GM12878 (cell line): ENCODE results near the gene TACSTD2. TPM values are rescaled to one million over a fixed set of nuclear protein-coding genes. Genes with fewer than 3 reads are reported as not detected.

Experiments
- ATAC-seq: fragments of 200-7000 bp; cut with Tn5 transposase; 3 replicates; pipeline ENCODE4 v1.9.1; 2020; ENCODE audit warnings: mild to moderate bottlenecking, moderate library complexity
- BruUV-seq: library from RNA; stranded (reverse); fragments of 400-500 nt; replicated peaks from 2 replicates; lab custom pipeline; 2021; lab: Mats Ljungman, UMichigan
- CTCF ChIA-PET: fragments of 300-600 bp; sonication (Branson Sonifier 250); formaldehyde crosslinking; extraction: SDS; loops from one replicate; lab custom pipeline; 2021; ENCODE audit warnings: inconsistent platforms; lab: Yijun Ruan, JAX
- POLR2A ChIA-PET: fragments of 350-600 bp; formaldehyde crosslinking; extraction: SDS; loops from one replicate; lab custom pipeline; 2021; ENCODE audit warnings: inconsistent platforms; lab: Charles Lee
- RAD21 ChIA-PET: fragments of 300-600 bp; sonication (Branson Sonifier 250); formaldehyde crosslinking; loops from one replicate; lab custom pipeline; 2023; ENCODE audit warnings: antibody characterized with exemption; ENCODE audit not compliant: unreplicated experiment; lab: Charles Lee
- SMC1A ChIA-PET: fragments of 300-600 bp; sonication (Branson Sonifier 250); formaldehyde crosslinking; loops from one replicate; lab custom pipeline; 2023; ENCODE audit not compliant: unreplicated experiment, uncharacterized antibody; lab: Charles Lee
- DNase-seq: peaks from one replicate; pipeline ENCODE4 v3.0.0-alpha.2; 2011; ENCODE audit warnings: low read depth, low spot score
- FAIRE-seq: peaks from 3 replicates; lab custom pipeline; 2011; peaks lifted over from hg19 to GRCh38; lab: Jason Lieb, UNC
- H2AFZ ChIP-seq: 2 replicates; pipeline ENCODE4 v1.6.0; 2011; ENCODE audit warnings: low read depth, low read length, control low read depth; ENCODE audit not compliant: control insufficient read depth
- H3K27ac ChIP-seq: 2 replicates; pipeline ENCODE4 v1.5.1; 2011; ENCODE audit warnings: control low read depth; ENCODE audit not compliant: control insufficient read depth, insufficient read depth
- H3K27me3 ChIP-seq, 2 experiments: replicated peaks in 1 of 2; 2 replicates each; pipeline versions ENCODE4 v1.6.0 to v1.6.1; 2011; ENCODE audit warnings: low read length in 1 of 2; ENCODE audit not compliant: control insufficient read depth in 2 of 2, insufficient read depth in 2 of 2
- H3K36me3 ChIP-seq, 2 experiments: 2 replicates each; pipeline ENCODE4 v1.5.1; 2011; ENCODE audit warnings: low read length in 1 of 2; ENCODE audit not compliant: control insufficient read depth in 2 of 2, insufficient read depth in 2 of 2
- H3K4me1 ChIP-seq: 2 replicates; pipeline ENCODE4 v1.6.1; 2011; ENCODE audit warnings: mild to moderate bottlenecking, low read length, moderate library complexity, mixed read lengths; ENCODE audit not compliant: control insufficient read depth, insufficient read depth
- H3K4me2 ChIP-seq: 2 replicates; pipeline ENCODE4 v1.6.0; 2011; ENCODE audit warnings: control low read depth; ENCODE audit not compliant: control insufficient read depth, insufficient read depth
- H3K4me3 ChIP-seq: fragments of 200-600 bp; sonication (generic); 2 replicates; pipeline ENCODE4 v1.5.1; 2016
- H3K79me2 ChIP-seq: 2 replicates; pipeline ENCODE4 v1.6.0; 2011; ENCODE audit warnings: low read length; ENCODE audit not compliant: control insufficient read depth, insufficient read depth
- H3K9ac ChIP-seq: 2 replicates; pipeline ENCODE4 v1.8.0; 2011; ENCODE audit warnings: low read length, control low read depth, mixed read lengths; ENCODE audit not compliant: control insufficient read depth, insufficient read depth
- H3K9me3 ChIP-seq: replicated peaks from 3 replicates; pipeline ENCODE4 v1.5.1; 2011; ENCODE audit warnings: mild to moderate bottlenecking, low read length; ENCODE audit not compliant: control insufficient read depth, insufficient read depth
- H4K20me1 ChIP-seq: 2 replicates; pipeline ENCODE4 v1.6.0; 2011; ENCODE audit not compliant: control insufficient read depth, insufficient read depth
- HDAC6 ChIP-seq: fragments of 200-600 bp; sonication (generic); IDR thresholded peaks from one replicate; pipeline ENCODE4 v1.8.0; 2017; ENCODE audit warnings: antibody characterized with exemption; ENCODE audit not compliant: unreplicated experiment
- JUNB ChIP-seq: IDR thresholded peaks from 2 replicates; pipeline ENCODE4 v1.6.1; 2016; ENCODE audit warnings: antibody characterized with exemption, mild to moderate bottlenecking
- KLF5 ChIP-seq: fragments of 450-650 bp; IDR thresholded peaks from 2 replicates; pipeline ENCODE4 v1.6.1; 2014; ENCODE audit warnings: mild to moderate bottlenecking; ENCODE audit not compliant: partially characterized antibody
- ZNF384 ChIP-seq: IDR thresholded peaks from 2 replicates; pipeline ENCODE4 v1.6.1; 2012; ENCODE audit warnings: low read depth, mild to moderate bottlenecking, low read length, improper control_type of control experiment, borderline replicate concordance
- WGBS: methylation state at CpG from one replicate; pipeline ENCODE4 v1.1.6; 2016; ENCODE audit warnings: low lambda C conversion rate; ENCODE audit not compliant: insufficient replicate concordance, insufficient coverage; ENCODE audit errors: missing lambda C conversion rate; 5-methylcytosine and 5-hydroxymethylcytosine counted together
- in situ Hi-C: fragments of 300-500 bp; cut with MboI; formaldehyde crosslinking; loops from 9 replicates; pipeline ENCODE4 v1.14.3; 2018; ENCODE audit warnings: mixed read lengths
- intact Hi-C: fragments of 100-400 bp; cut with micrococcal nuclease; formaldehyde crosslinking; loops from one replicate; pipeline ENCODE4 v1.14.2; 2022; ENCODE audit not compliant: unreplicated experiment
- polyA plus RNA-seq, 11 experiments: library from polyadenylated mRNA; depleted of rRNA in 4 of 11; unstranded in 6 of 11; stranded (reverse) in 5 of 11; fragments of >200 nt; fragmentation: Nextera tagmentation in 4 of 11; fragmentation: Illumina TruSeq in 1 of 11; extraction: Ambion mirVana in 4 of 11; extraction: Trizol in 1 of 11; gene quantifications; 1 replicate in 1 of 11; 2 replicates in 10 of 11; pipeline versions ENCODE4 v1.2.1 to v1.2.3, GENCODE V29; 2011 to 2016; ENCODE audit warnings: inconsistent platforms in 2 of 11, missing spikeins in 2 of 11, low read depth in 1 of 11
- total RNA-seq, 4 experiments: library from RNA; depleted of rRNA in 3 of 4; stranded (reverse); fragments of >200 nt in 3 of 4; fragmentation: Illumina TruSeq in 1 of 4; extraction: Trizol in 1 of 4; gene quantifications; 2 replicates each; pipeline versions ENCODE4 v1.2.1 to v1.2.3, GENCODE V29; 2013 to 2021
- TF ChIP-seq, protein P1 (sequence below): fragments of 450-650 bp; IDR thresholded peaks from 2 replicates; pipeline ENCODE4 v1.6.1; 2014; ENCODE audit warnings: mild to moderate bottlenecking
- TF ChIP-seq, protein P2 (sequence below): IDR thresholded peaks from 2 replicates; pipeline ENCODE4 v1.6.1; 2012; ENCODE audit warnings: low read length, inconsistent platforms
- TF ChIP-seq, protein P3 (sequence below): IDR thresholded peaks from 2 replicates; pipeline ENCODE4 v1.6.1; 2011; ENCODE audit warnings: borderline replicate concordance, low read depth, mild to moderate bottlenecking, moderate library complexity, mixed read lengths, low read length; ENCODE audit not compliant: insufficient read depth; ENCODE audit errors: extremely low read length

Gene TACSTD2
- total and polyA plus RNA-seq, 10 of the 15 experiments (the other 5 are each of a cell fraction or from before 2014, with no cell fraction given) = 0.56 to 9.4 (median 3.7) TPM

GRCh38 chr1:58555393-58555792 lies 21.7 kb downstream of the TACSTD2 start:
- Histone ChIP-seq H2AFZ (no peak overlapping the region), H3K79me2 (no peaks in the 10 kb centered on the region), H3K27me3 (no peaks in the 10 kb centered on the region), H3K9me3 (no peaks in the 10 kb centered on the region; the same call in 2 of the 3 replicates), H4K20me1 (no peaks in the 10 kb centered on the region), H3K4me3 (no peak overlapping the region), H3K27ac (no peak overlapping the region), H3K36me3 (no peaks in the 10 kb centered on the region), H3K4me2 (no peak overlapping the region), H3K9ac (no peak overlapping the region), H3K4me1 (no peaks in the 10 kb centered on the region)
- BruUV-seq = no TSS peak
- ChIA-PET CTCF (no interaction called here), RAD21 (no interaction called here), SMC1A (no interaction called here), POLR2A (no interaction called here)
- in situ Hi-C loops = loop anchor here (25.0 kb wide), 1 partner anchor 1718 kb away; no protein-coding TSS in a partner anchor
- DNase-seq (no peak), FAIRE-seq (no peak), ATAC-seq (no peak)
- intact Hi-C loops = no loop called here
- 96% methylated on average over 1 of the region's 1 CpG for WGBS
- TF ChIP-seq ZNF384 = no peak
- TF ChIP-seq, protein P1, sequence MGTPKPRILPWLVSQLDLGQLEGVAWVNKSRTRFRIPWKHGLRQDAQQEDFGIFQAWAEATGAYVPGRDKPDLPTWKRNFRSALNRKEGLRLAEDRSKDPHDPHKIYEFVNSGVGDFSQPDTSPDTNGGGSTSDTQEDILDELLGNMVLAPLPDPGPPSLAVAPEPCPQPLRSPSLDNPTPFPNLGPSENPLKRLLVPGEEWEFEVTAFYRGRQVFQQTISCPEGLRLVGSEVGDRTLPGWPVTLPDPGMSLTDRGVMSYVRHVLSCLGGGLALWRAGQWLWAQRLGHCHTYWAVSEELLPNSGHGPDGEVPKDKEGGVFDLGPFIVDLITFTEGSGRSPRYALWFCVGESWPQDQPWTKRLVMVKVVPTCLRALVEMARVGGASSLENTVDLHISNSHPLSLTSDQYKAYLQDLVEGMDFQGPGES = no peak
- no peak for TF ChIP-seq HDAC6
- no peak for TF ChIP-seq KLF5
- TF ChIP-seq JUNB = no peak
- TF ChIP-seq, protein P2, sequence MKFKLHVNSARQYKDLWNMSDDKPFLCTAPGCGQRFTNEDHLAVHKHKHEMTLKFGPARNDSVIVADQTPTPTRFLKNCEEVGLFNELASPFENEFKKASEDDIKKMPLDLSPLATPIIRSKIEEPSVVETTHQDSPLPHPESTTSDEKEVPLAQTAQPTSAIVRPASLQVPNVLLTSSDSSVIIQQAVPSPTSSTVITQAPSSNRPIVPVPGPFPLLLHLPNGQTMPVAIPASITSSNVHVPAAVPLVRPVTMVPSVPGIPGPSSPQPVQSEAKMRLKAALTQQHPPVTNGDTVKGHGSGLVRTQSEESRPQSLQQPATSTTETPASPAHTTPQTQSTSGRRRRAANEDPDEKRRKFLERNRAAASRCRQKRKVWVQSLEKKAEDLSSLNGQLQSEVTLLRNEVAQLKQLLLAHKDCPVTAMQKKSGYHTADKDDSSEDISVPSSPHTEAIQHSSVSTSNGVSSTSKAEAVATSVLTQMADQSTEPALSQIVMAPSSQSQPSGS = no peak
- TF ChIP-seq, protein P3, sequence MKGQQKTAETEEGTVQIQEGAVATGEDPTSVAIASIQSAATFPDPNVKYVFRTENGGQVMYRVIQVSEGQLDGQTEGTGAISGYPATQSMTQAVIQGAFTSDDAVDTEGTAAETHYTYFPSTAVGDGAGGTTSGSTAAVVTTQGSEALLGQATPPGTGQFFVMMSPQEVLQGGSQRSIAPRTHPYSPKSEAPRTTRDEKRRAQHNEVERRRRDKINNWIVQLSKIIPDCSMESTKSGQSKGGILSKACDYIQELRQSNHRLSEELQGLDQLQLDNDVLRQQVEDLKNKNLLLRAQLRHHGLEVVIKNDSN = no peak
